NCI-H226 (cell line): ENCODE data around the gene SARS1.
"Not testable (repeated sequence)": the region's sequence is repeated elsewhere in the genome, so short reads cannot be mapped to it uniquely, and the experiment has no call there.

Source experiments
- DNase-seq: peaks from one replicate; pipeline ENCODE4 v3.0.0-alpha.2; 2015

SARS1 gene

DNA sequence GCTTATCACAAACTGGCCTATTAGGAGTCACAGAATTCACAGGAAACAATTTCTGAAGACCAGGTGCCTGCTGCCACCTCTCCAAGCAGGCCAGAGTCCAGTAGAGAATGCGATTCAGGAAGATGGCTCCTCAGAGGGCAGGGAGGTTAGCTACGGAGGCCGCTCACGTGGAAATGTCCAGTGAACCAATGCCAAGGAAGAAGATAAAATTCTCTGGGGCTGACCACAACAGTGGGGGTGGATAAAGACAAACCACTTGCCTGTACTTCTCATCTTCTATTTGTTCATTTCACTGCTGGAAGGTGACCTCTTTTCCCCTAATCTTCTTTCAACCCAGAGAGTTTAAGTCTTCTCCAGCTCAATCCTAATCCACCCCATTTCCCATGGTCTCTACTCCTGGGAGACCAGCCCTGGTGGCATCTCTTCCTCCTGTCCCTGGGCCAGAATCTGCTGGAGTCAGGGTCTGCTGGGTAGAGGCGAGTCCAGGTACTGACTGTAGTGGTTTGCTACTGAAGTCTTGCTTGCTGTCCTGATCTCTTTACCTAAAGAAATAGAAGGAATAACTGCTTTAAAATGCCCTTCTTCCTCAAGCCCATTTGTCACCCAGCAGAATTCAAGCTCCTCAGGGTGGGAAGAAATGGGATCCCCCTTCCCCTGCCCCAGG lies 66.0 kb downstream of the SARS1 start:
- DNase-seq, result peak; percentile 23

GRCh38 chr1:109280862-109281261 lies 67.1 kb downstream of the SARS1 start:
- DNase-seq, result no peak

- no peak for DNase-seq
Observed at GRCh38 chr1:109281680-109282496, 68.2 kb downstream of the SARS1 start.

DNA sequence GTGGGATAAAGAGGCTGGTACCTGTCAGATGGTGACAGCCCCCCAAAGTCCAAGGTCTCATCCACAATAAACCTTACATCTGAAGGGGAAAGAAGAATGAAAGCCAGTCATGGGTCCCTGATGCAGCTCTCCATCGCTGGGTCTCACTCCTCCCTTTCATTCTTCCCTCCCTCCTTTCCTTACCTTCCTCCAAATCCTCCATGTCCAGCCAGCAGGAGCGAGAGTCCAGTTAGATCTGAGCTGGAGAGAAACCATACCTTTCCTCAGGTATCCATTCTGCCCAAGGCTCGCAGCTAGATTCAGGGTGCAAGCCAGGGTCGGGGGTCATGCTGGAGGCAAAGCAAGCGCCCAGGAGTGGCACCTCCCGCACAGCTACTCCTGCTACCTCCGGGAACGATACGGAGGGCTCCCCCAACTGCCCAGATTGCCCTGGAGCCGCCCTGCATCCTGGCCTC lies 68.8 kb downstream of the SARS1 start:
- no peak for DNase-seq

GRCh38 chr1:109282952-109283747 lies 69.4 kb downstream of the SARS1 start, which contains the start of gene PSRC1:
Gene PSRC1 (minus strand): TSS chr1:109283145.
- DNase-seq, result peak; percentile 87

DNA sequence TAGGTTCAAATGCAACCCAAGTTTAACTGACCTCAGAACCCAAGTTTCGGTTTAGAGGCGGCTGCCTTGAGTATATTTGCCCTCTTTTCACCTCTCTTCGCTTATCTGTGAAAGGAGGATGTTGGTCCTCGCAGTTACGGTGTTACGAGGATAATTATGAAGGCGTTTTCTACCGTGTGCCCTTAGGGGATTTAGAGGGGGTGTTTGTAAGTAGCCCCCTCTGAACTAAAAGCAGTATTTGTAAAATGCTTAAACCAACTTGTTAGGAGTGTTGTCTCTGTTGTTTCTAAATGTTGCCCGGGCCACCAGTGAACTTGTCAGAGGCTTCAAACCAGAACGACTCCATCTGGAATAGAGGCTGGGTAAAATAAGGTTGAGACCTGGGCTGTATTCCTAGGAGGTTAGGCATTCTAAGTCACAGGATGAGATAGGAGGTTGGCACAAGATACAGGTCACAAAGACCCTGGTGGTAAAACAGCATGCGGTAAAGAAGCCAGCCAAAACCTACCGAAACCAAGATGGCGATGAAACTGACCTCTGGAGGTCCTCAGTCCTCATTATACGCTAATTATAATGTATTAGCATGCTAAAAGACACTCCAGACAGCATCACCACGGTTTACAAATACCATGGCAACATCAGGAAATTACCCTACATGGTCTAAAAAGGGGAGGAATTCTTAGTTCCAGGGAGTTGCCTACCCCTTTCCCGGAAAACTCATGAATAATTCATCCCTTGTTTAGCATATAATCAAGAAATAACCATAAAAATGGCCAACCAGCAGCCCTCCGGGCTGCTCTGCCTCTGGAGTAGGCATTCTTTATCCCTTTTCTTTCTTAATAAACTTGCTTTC lies 70.3 kb downstream of the SARS1 start:
- DNase-seq, result no peak

GRCh38 chr1:109286762-109287161 lies 73.0 kb downstream of the SARS1 start:
- not testable (repeated sequence) for DNase-seq
